ENCODE measurements around the gene CPB2.
A peak's percentile ranks its signal among the peaks of the same experiment; 100 is the strongest.

CPB2 gene

DNA sequence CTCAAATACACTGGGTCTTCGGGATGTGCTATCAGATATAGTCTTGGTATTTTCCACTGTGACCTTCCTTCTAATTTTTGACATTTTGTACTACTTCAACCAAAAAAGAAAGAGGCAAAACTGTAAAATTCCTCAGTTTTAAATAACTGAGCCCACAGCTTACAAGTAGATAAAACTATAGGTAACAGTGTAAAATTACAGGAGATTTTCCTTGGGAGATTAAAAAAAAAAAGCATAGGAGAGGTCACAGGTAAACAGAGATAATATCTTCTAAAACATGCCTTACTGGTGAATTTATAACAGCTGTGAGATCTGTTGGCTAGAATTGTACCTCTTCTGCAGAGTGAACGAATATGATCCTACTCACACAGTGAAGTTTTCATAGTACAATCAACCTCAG is 59.4 kb downstream of the CPB2 start:
- DNase-seq = no peak

- no peak for DNase-seq
Observed at GRCh38 chr13:46043647-46044046, 61.2 kb downstream of the CPB2 start.

GRCh38 chr13:46041419-46041839 is 63.4 kb downstream of the CPB2 start:
- no peak for DNase-seq

DNA sequence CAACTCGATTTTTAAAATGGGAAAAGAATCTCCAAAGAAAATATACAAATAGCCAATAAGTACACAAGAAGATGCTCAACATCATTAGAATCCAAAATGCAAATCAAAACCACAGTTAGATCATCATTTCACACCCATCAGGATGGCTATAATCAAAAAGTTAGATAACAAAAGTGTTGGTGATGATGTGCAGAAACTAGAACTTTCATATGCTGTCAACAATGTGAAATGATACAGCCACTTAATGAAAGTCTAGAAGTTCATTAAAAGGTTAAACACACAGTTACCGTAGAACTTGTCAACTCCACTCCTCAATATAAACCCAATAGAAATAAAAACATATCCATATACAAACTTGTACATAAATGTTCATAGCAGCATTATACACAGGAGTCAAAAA is 64.1 kb downstream of the CPB2 start:
- DNase-seq = no peak

GRCh38 chr13:46039411-46040182 is 65.2 kb downstream of the CPB2 start:
- no peak for DNase-seq

DNA sequence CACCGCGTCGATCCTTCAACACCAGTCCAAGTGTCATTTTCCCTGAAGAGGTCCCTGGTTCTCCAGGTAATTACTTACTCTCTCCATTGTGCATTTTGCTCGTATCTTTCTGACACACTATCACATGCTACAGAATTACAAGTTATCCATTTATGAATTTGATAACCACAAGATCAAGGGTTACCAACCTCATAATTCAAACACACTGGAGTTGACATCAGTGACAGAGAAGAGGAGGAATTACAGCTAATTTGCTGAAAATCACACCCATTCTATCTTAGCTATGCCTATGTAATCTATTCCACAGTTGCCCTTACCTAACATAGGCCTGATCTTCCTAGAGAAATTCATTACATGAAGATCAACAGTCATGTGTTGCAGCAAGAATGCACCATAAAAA is 66.5 kb downstream of the CPB2 start:
- DNase-seq = no peak

GRCh38 chr13:46035066-46035465 is 69.8 kb downstream of the CPB2 start:
- DNase-seq = peak; percentile 20

DNA sequence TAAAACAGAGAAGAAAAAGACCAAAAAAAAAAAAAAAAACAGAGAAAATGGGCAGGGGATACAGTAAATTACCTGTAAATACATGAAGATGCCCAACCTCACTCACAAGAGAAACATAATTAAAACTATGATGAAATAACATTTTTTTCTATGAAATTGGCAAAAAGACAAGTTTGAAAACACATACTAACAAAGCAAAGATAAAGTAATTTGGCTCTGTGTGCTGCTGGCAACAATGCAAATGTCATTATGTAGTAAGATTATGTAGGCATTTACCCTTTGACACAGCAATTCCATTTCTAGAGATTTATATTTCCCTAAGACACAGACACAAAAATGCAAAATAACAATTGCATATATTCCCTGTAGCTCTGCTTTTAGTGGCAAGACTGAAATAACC is 72.5 kb downstream of the CPB2 start:
- no peak for DNase-seq

DNA sequence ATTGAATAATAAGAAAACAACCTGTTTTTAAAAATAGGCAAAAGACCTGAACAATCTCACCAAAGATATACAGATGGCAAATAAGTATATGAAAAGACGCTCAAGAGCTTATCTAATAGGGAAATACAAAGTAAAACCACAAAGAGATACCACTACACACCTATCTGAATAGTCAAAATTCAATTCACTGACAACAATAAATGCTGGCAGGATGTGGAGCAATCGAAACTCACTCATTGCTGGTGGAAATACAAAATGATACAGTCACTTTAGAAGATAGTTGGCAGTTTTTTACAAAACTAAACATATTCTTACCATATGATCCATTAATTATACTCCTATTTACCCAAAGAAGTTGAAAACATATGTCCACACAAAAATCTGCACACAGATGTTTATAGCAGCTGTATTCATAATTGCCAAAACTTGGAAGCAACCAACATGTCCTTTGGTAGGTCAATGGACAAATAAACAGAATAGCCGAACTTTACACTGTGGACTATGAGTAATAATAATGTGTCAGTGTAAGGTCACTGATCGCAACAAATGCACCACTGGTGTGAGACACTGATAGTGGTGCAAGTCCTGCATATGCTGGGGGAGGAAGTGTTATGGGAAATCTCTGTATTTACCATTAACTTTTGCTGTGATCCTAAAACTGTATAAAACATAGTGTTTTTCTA is 73.1 kb downstream of the CPB2 start:
- no peak for DNase-seq

DNA sequence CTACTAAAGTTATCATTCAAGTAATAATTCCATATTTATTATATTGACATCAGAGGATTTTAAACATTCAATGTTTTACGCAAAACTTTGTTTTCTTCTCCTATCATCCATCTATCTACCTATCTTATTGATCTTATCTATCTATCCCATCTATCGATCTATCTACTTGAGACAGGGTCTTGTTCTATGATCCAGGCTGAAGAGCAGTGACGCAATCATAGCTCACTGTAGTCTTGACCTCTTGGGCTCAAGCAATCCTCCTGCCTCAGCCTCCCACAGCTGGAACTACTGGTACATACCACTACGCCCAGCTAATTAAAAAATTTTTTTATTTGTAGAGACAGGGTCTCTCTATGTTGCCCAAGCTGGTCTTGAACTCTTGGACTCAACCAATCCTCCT is 79.7 kb downstream of the CPB2 start:
- no peak for DNase-seq

GRCh38 chr13:46022481-46022880 is 82.4 kb downstream of the CPB2 start:
- DNase-seq = no peak

DNA sequence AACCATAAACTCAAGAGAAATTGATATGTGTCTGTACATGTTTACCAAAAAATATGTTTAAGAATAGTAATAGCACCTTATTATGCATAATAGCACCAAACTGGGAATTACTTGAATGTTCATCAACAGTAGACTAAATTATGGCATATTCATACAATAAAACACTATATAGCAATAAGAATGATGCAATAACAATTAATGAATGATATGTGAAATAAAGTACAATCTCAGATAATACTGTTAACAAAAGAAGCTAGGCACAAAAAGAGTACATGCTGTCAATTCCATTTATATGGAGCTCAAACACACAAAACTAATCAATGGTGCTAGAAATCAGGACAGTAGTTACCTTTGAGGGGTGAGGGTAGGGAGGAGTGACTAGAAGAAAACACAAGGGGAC is 88.6 kb downstream of the CPB2 start:
- DNase-seq = no peak

GRCh38 chr13:46015366-46015765 is 89.5 kb downstream of the CPB2 start:
- DNase-seq = no peak

DNA sequence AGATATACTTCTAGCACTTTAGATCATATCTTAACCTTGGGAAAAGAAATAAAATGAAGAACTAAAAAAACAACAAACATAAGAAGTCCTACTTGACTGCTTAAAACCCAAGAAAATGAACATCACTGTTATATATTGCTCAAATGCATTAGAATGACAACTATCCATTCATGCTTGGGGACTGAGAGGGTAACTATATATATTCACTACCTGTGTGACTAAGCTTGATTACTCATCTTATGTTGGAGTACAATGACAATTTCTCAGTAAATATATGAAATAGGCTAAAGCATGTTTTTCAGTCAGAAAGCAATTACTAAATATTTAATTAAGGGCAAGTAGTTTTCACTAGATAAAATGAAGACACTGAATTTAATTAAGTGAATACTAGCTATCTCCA is 92.4 kb downstream of the CPB2 start:
- DNase-seq = no peak

DNA sequence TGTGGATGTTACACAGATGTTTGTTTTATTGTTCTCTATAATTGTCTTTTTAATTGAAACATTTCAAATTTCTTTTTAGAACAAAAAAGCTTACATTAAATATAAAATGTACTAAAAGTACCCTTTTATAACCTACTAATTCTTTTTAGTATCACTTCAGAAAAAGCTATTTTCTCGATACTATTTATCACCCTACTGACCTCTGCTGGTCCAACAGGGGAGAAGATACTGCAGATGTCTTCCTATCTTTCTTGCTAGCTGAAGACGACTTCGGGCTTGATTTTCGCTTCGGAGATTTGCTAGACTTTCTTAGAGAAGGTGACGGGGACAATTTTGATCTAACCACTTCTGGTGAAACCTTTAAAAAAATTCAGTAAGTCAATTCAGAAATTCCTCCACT is 94.7 kb downstream of the CPB2 start:
- DNase-seq = no peak

GRCh38 chr13:46008631-46009030 is 96.2 kb downstream of the CPB2 start:
- DNase-seq = no peak

DNA sequence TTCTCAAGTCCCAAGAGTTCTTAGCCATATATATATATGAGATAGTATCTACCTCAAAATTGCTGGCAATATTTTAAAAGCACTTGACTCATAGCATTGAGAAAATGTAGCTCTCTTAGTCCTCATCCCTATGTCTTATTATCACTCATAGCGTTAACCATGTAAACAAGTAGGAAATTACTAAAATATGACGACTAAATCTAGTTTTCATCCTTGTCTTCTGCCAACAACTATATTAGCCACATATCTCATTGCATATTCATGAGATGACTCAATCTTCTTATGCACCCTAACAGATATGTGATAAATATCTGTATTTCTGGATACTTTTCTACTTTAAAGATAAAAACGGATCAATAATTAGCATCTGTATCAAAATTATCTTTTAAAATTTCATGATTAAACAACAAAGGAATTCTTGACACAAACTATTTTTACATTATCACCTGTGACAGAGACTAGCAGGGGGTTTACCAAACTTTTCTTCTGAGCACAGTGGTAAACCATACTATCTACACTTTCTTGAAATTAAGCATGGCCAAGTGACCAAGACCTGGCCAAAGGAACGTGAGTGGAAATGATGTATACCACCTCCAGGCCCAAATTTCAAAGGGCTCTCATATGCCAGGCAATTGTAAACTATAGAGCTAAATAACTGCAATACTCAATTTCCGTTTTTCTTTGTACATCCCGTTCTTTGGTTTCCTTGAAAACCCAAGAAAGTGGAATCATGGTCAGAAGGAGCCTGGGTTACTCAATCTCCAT is 98.0 kb downstream of the CPB2 start:
- DNase-seq = no peak

DNA sequence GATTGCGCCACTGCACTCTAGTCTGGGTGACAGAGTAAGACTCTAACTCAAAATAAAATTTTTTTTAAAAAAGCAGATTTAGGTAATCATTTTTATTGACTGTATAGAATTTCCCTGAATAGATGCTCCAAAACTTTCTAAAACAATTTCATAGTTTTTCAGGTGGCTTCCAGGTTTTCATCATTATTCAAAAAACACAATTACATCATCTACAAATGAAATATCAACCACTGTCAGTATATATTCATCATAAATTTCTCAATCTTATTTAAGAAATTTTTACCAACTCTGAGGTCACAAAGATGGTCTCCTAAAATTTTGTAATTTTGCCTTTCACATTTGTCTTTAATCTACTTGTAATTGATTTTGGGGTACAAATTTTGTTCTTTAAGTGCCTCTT is 100.3 kb downstream of the CPB2 start:
- no peak for DNase-seq
